ENCODE measurements around the gene RBBP8.

DNA sequence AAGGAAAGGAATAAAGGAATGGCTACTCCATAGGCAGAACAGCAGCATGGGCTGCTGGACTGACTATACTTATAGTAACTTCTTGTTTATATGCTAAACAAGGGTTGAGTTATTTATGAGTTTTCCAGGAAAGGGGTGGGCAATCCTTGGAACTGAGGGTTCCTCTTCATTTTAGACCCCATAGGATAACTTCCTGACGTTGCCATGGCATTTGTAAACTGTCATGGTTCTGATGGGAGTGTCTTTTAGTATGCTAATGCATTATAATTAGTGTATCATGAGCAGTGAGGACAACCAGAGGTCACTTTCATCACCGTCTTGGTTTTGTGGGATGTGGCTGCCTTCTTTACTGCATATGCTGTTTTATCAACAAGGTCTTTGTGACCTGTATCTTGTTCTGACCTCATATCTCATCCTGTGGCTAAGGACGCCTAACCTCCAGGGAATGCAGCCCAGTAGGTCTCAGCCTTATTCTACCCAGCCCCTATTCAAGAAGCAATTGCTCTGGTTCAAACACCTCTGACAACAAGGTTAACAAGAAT, 103.6 kb downstream of the RBBP8 start:
- TF ChIP-seq EZH2 (IDR thresholded peaks at IDR 0.05; ENCODE audit: borderline replicate concordance, insufficient read depth, low read length, poor library complexity, severe bottlenecking) (no peak), POLR2AphosphoS5 (IDR thresholded peaks at IDR 0.05) (no peak)
- TF ChIP-seq, protein P1, sequence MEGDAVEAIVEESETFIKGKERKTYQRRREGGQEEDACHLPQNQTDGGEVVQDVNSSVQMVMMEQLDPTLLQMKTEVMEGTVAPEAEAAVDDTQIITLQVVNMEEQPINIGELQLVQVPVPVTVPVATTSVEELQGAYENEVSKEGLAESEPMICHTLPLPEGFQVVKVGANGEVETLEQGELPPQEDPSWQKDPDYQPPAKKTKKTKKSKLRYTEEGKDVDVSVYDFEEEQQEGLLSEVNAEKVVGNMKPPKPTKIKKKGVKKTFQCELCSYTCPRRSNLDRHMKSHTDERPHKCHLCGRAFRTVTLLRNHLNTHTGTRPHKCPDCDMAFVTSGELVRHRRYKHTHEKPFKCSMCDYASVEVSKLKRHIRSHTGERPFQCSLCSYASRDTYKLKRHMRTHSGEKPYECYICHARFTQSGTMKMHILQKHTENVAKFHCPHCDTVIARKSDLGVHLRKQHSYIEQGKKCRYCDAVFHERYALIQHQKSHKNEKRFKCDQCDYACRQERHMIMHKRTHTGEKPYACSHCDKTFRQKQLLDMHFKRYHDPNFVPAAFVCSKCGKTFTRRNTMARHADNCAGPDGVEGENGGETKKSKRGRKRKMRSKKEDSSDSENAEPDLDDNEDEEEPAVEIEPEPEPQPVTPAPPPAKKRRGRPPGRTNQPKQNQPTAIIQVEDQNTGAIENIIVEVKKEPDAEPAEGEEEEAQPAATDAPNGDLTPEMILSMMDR (IDR thresholded peaks at IDR 0.05; ENCODE audit: poor library complexity, severe bottlenecking) = no peak
- TF ChIP-seq, protein P2, sequence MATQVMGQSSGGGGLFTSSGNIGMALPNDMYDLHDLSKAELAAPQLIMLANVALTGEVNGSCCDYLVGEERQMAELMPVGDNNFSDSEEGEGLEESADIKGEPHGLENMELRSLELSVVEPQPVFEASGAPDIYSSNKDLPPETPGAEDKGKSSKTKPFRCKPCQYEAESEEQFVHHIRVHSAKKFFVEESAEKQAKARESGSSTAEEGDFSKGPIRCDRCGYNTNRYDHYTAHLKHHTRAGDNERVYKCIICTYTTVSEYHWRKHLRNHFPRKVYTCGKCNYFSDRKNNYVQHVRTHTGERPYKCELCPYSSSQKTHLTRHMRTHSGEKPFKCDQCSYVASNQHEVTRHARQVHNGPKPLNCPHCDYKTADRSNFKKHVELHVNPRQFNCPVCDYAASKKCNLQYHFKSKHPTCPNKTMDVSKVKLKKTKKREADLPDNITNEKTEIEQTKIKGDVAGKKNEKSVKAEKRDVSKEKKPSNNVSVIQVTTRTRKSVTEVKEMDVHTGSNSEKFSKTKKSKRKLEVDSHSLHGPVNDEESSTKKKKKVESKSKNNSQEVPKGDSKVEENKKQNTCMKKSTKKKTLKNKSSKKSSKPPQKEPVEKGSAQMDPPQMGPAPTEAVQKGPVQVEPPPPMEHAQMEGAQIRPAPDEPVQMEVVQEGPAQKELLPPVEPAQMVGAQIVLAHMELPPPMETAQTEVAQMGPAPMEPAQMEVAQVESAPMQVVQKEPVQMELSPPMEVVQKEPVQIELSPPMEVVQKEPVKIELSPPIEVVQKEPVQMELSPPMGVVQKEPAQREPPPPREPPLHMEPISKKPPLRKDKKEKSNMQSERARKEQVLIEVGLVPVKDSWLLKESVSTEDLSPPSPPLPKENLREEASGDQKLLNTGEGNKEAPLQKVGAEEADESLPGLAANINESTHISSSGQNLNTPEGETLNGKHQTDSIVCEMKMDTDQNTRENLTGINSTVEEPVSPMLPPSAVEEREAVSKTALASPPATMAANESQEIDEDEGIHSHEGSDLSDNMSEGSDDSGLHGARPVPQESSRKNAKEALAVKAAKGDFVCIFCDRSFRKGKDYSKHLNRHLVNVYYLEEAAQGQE (IDR thresholded peaks at IDR 0.05; ENCODE audit: borderline replicate concordance) = no peak
